Caco-2 (cell line): ENCODE data around the gene MYLK4. TPM values are rescaled to one million over a fixed set of nuclear protein-coding genes. Genes with fewer than 3 reads are reported as not detected.
A peak's percentile ranks its signal among the peaks of the same experiment; 100 is the strongest.

ENCODE experiments used
- BruUV-seq: library from RNA; stranded (reverse); fragments of 400-500 nt; replicated peaks from 2 replicates; lab custom pipeline; 2021; lab: Mats Ljungman, UMichigan
- CTCF ChIA-PET: fragments of 300-600 bp; sonication (Branson Sonifier 250); formaldehyde crosslinking; loops from one replicate; lab custom pipeline; 2022; ENCODE audit warnings: antibody characterized with exemption; lab: Charles Lee
- POLR2A ChIA-PET: fragments of 300-600 bp; sonication (Branson Sonifier 250); formaldehyde crosslinking; loops from one replicate; lab custom pipeline; 2022; ENCODE audit warnings: antibody characterized with exemption; lab: Charles Lee
- DNase-seq, 2 experiments: peaks; one replicate each; pipeline versions ENCODE4 v3.0.0 to v3.0.0-alpha.2; 2020 to 2022
- H3K27me3 ChIP-seq: replicated peaks from 2 replicates; pipeline ENCODE4 v1.6.0; 2011; ENCODE audit warnings: low read length; ENCODE audit not compliant: control insufficient read depth, insufficient read depth
- H3K36me3 ChIP-seq: 2 replicates; pipeline ENCODE4 v1.5.1; 2011; ENCODE audit warnings: low read length; ENCODE audit not compliant: control insufficient read depth, insufficient read depth
- H3K4me1 ChIP-seq: fragments of 250-450 bp; sonication (Bioruptor Pico); 2 replicates; pipeline ENCODE4 v1.5.1; 2020; ENCODE audit warnings: mild to moderate bottlenecking
- H3K4me3 ChIP-seq: 2 replicates; pipeline ENCODE4 v1.5.1; 2011; ENCODE audit warnings: low read depth, mild to moderate bottlenecking, control low read depth, low read length
- H3K9me3 ChIP-seq: fragments of 250-450 bp; sonication (Bioruptor Pico); 2 replicates; pipeline ENCODE4 v1.5.1; 2020; ENCODE audit warnings: mild to moderate bottlenecking, moderate library complexity
- H3K27ac Mint-ChIP-seq: one replicate; pipeline ENCODE4 v1.8.0; 2022; ENCODE audit warnings: mixed read lengths; ENCODE audit not compliant: unreplicated experiment
- H3K27me3 Mint-ChIP-seq: one replicate; pipeline ENCODE4 v1.8.0; 2022; ENCODE audit warnings: mixed read lengths; ENCODE audit not compliant: insufficient read depth, unreplicated experiment
- H3K36me3 Mint-ChIP-seq: one replicate; pipeline ENCODE4 v1.8.0; 2022; ENCODE audit warnings: mild to moderate bottlenecking, mixed read lengths; ENCODE audit not compliant: insufficient read depth, unreplicated experiment
- H3K4me1 Mint-ChIP-seq: one replicate; pipeline ENCODE4 v1.8.0; 2022; ENCODE audit warnings: low read depth, mixed read lengths; ENCODE audit not compliant: unreplicated experiment
- H3K4me3 Mint-ChIP-seq: one replicate; pipeline ENCODE4 v1.8.0; 2022; ENCODE audit warnings: mild to moderate bottlenecking, moderate library complexity, mixed read lengths; ENCODE audit not compliant: unreplicated experiment
- H3K9me3 Mint-ChIP-seq: one replicate; pipeline ENCODE4 v1.8.0; 2022; ENCODE audit warnings: mixed read lengths; ENCODE audit not compliant: unreplicated experiment
- CTCF ChIP-seq, 2 experiments: fragments of 200-600 bp in 1 of 2; IDR thresholded peaks; 1 replicate in 1 of 2; 2 replicates in 1 of 2; pipeline versions ENCODE4 v1.5.1 to v1.8.0; 2011 to 2022; ENCODE audit warnings: antibody characterized with exemption in 1 of 2, control low read depth in 1 of 2, inconsistent platforms in 1 of 2, low read depth in 1 of 2, low read length in 1 of 2, mild to moderate bottlenecking in 1 of 2, moderate library complexity in 1 of 2; ENCODE audit not compliant: insufficient read depth in 1 of 2, severe bottlenecking in 1 of 2, unreplicated experiment in 1 of 2
- intact Hi-C: fragments of 100-400 bp; cut with micrococcal nuclease; formaldehyde crosslinking; loops from one replicate; pipeline ENCODE4 v1.10.0; 2022; ENCODE audit not compliant: unreplicated experiment
- total RNA-seq: library from RNA; stranded (reverse); gene quantifications from 2 replicates; pipeline ENCODE4 v1.2.3, GENCODE V29; 2022

MYLK4 gene
- total RNA-seq, 1 experiment from 2014 or later = 0.75 TPM

- Histone ChIP-seq H3K9me3 (no peaks in the 10 kb centered on the region), H3K27me3 (no peaks in the 10 kb centered on the region), H3K36me3 (no peaks in the 10 kb centered on the region), H3K4me1 (peaks cover 13% of the 10 kb centered on the region), H3K4me3 (no peak overlapping the region)
- ChIA-PET POLR2A (no interaction called here), CTCF (no interaction called here)
- Mint-ChIP-seq H3K4me3 (no peak overlapping the region), H3K9me3 (no peaks in the 10 kb centered on the region), H3K4me1 (peaks cover 17% of the 10 kb centered on the region), H3K27ac (no peak overlapping the region), H3K27me3 (no peaks in the 10 kb centered on the region), H3K36me3 (no peaks in the 10 kb centered on the region)
- BruUV-seq = no TSS peak
- TF ChIP-seq CTCF (IDR thresholded peaks at IDR 0.05; ENCODE audit: insufficient read depth in 1 of 2, low read depth in 1 of 2, low read length in 1 of 2, severe bottlenecking in 1 of 2, unreplicated experiment in 1 of 2) = no peak
- intact Hi-C loops = no loop called here
- DNase-seq = no peak
Measured at GRCh38 chr6:2748183-2748582, 2.5 kb downstream of the MYLK4 start.

- POLR2A ChIA-PET = no interaction called here
- no peaks in the 10 kb centered on the region for H3K27me3 Mint-ChIP-seq
- no peaks in the 10 kb centered on the region for H3K9me3 ChIP-seq
- H3K36me3 Mint-ChIP-seq = no peaks in the 10 kb centered on the region
- no peak overlapping the region for H3K27ac Mint-ChIP-seq
- CTCF ChIA-PET = interaction anchor here (0.6 to 1.8 kb wide), 4 partner anchors 8 to 636 kb away, joined by 3 to 10 read pairs (median 4); partner anchors contain the start of gene WRNIP1
- H3K4me1 Mint-ChIP-seq = peaks cover 17% of the 10 kb centered on the region
- no peaks in the 10 kb centered on the region for H3K36me3 ChIP-seq
- no peak for TF ChIP-seq CTCF (IDR thresholded peaks at IDR 0.05; ENCODE audit: insufficient read depth in 1 of 2, low read depth in 1 of 2, low read length in 1 of 2, severe bottlenecking in 1 of 2, unreplicated experiment in 1 of 2)
- no peak overlapping the region for H3K4me3 Mint-ChIP-seq
- no TSS peak for BruUV-seq
- DNase-seq = no peak
- no peaks in the 10 kb centered on the region for H3K9me3 Mint-ChIP-seq
- peaks cover 13% of the 10 kb centered on the region for H3K4me1 ChIP-seq
- H3K4me3 ChIP-seq = no peak overlapping the region
- intact Hi-C loops = no loop called here
- H3K27me3 ChIP-seq = no peaks in the 10 kb centered on the region
Measured at GRCh38 chr6:2746557-2747061, 4.1 kb downstream of the MYLK4 start.

DNA sequence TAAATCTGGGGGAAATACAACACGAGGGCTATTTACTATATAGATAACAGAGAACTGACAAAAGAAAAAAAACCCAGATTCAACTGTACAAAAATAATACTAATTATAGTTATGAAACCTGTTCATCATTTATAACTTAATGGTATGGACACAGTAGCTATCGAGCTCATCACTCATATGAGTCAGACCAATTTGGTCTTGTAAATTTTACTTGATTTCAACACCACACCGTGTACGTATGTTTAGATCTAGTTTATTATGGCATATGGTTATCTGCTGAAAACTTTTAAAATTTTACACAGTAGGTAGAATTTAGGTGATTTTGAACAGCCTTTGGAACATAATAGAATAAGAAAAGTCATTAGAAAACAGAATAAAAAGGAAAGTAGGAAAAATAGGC lies 5.5 kb downstream of the MYLK4 start:
- Histone ChIP-seq H3K36me3 (no peaks in the 10 kb centered on the region), H3K27me3 (no peaks in the 10 kb centered on the region), H3K9me3 (no peaks in the 10 kb centered on the region), H3K4me1 (peaks cover 13% of the 10 kb centered on the region), H3K4me3 (no peak overlapping the region)
- no TSS peak for BruUV-seq
- DNase-seq = no peak
- no peaks in the 10 kb centered on the region for H3K27me3 Mint-ChIP-seq
- peaks cover 17% of the 10 kb centered on the region for H3K4me1 Mint-ChIP-seq
- intact Hi-C loops = no loop called here
- no peak for TF ChIP-seq CTCF (IDR thresholded peaks at IDR 0.05; ENCODE audit: insufficient read depth in 1 of 2, low read depth in 1 of 2, low read length in 1 of 2, severe bottlenecking in 1 of 2, unreplicated experiment in 1 of 2)
- no peaks in the 10 kb centered on the region for H3K36me3 Mint-ChIP-seq
- H3K9me3 Mint-ChIP-seq = no peaks in the 10 kb centered on the region
- POLR2A ChIA-PET = no interaction called here
- no peak overlapping the region for H3K4me3 Mint-ChIP-seq
- CTCF ChIA-PET = interaction anchor here (0.6 kb wide), 1 partner anchor 219 kb away, joined by 3 read pairs; no protein-coding TSS in a partner anchor
- H3K27ac Mint-ChIP-seq = peak overlapping the region; percentile 41
